CD14-positive monocyte (primary cell): Measurements from ENCODE around the gene NOXRED1. TPM values are rescaled to one million over a fixed set of nuclear protein-coding genes. Genes with fewer than 3 reads are reported as not detected.
"Not testable (repeated sequence)": the region's sequence is repeated elsewhere in the genome, so short reads cannot be mapped to it uniquely, and the experiment has no call there.

Experiments
- DNase-seq, 3 donors: peaks; one replicate each; pipeline ENCODE4 v3.0.0-alpha.2; 2011 to 2022
- H2AFZ ChIP-seq: 2 replicates; pipeline ENCODE4 v1.6.0; 2012; ENCODE audit warnings: mild to moderate bottlenecking, low read depth, low read length, inconsistent platforms; ENCODE audit not compliant: insufficient read depth, poor library complexity, severe bottlenecking
- H3K27ac ChIP-seq, 2 donors: 1 replicate in 1 of 2; 2 replicates in 1 of 2; pipeline ENCODE4 v1.5.1; 2012 to 2013; ENCODE audit warnings: low read length in 2 of 2, control low read depth in 1 of 2, inconsistent platforms in 1 of 2, low read depth in 1 of 2, mild to moderate bottlenecking in 1 of 2
- H3K27me3 ChIP-seq, 2 donors: one replicate each; pipeline versions ENCODE4 v1.6.0 to v1.6.1; 2011 to 2013; ENCODE audit warnings: low read length in 2 of 2; ENCODE audit not compliant: control insufficient read depth in 2 of 2, insufficient read depth in 2 of 2
- H3K36me3 ChIP-seq, 2 donors: replicated peaks in 1 of 2; 1 replicate in 1 of 2; 2 replicates in 1 of 2; pipeline versions ENCODE4 v1.5.1 to v1.6.1; 2012 to 2013; ENCODE audit warnings: low read length in 2 of 2, control low read depth in 1 of 2, inconsistent platforms in 1 of 2, mild to moderate bottlenecking in 1 of 2; ENCODE audit not compliant: insufficient read depth in 2 of 2, control insufficient read depth in 1 of 2
- H3K4me1 ChIP-seq, 2 donors: 1 replicate in 1 of 2; 2 replicates in 1 of 2; pipeline versions ENCODE4 v1.5.1 to v1.6.1; 2012 to 2013; ENCODE audit warnings: low read length in 2 of 2, control low read depth in 1 of 2, inconsistent platforms in 1 of 2, mild to moderate bottlenecking in 1 of 2, moderate library complexity in 1 of 2; ENCODE audit not compliant: insufficient read depth in 2 of 2, control insufficient read depth in 1 of 2
- H3K4me2 ChIP-seq: replicated peaks from 2 replicates; pipeline ENCODE3; 2012; ENCODE audit warnings: low read length, moderate library complexity, mild to moderate bottlenecking; ENCODE audit not compliant: poor library complexity, severe bottlenecking; ENCODE audit errors: extremely low read depth
- H3K4me3 ChIP-seq, 3 experiments: fragments of 200-600 bp in 1 of 3; sonication (generic) in 1 of 3; replicated peaks in 1 of 3; 1 replicate in 2 of 3; 2 replicates in 1 of 3; pipeline ENCODE4 v1.5.1; 2011 to 2013; ENCODE audit warnings: low read length in 3 of 3, mild to moderate bottlenecking in 3 of 3, control low read depth in 2 of 3, low read depth in 2 of 3, inconsistent platforms in 1 of 3, moderate library complexity in 1 of 3
- H3K79me2 ChIP-seq: 2 replicates; pipeline ENCODE4 v1.6.0; 2012; ENCODE audit warnings: mild to moderate bottlenecking, control low read depth, inconsistent platforms, low read length, moderate library complexity; ENCODE audit not compliant: insufficient read depth
- H3K9ac ChIP-seq: 2 replicates; pipeline ENCODE4 v1.6.0; 2017; ENCODE audit warnings: low read length, mild to moderate bottlenecking; ENCODE audit not compliant: insufficient read depth, poor library complexity, severe bottlenecking
- H3K9me3 ChIP-seq, 2 donors: replicated peaks in 1 of 2; 1 replicate in 1 of 2; 2 replicates in 1 of 2; pipeline versions ENCODE4 v1.5.1 to v1.6.1; 2012 to 2013; ENCODE audit warnings: low read length in 2 of 2, control low read depth in 1 of 2; ENCODE audit not compliant: control insufficient read depth in 1 of 2, insufficient read depth in 1 of 2
- H4K20me1 ChIP-seq: 2 replicates; pipeline ENCODE4 v1.6.0; 2012; ENCODE audit warnings: mild to moderate bottlenecking, low read length, control low read depth, moderate library complexity; ENCODE audit not compliant: insufficient read depth
- H3K27ac Mint-ChIP-seq, 7 donors: one replicate each; pipeline ENCODE4 v1.8.0; 2020; ENCODE audit warnings: mild to moderate bottlenecking in 7 of 7, mixed read lengths in 7 of 7, moderate library complexity in 6 of 7, inconsistent platforms in 2 of 7
- H3K27me3 Mint-ChIP-seq, 3 donors: one replicate each; pipeline ENCODE4 v1.8.0; 2021 to 2022; ENCODE audit warnings: low read depth in 3 of 3, mild to moderate bottlenecking in 3 of 3, mixed read lengths in 3 of 3, moderate library complexity in 3 of 3, inconsistent platforms in 1 of 3
- H3K36me3 Mint-ChIP-seq, 2 donors: one replicate each; pipeline ENCODE4 v1.8.0; 2020; ENCODE audit warnings: mixed read lengths in 2 of 2, inconsistent platforms in 1 of 2, mild to moderate bottlenecking in 1 of 2
- H3K4me1 Mint-ChIP-seq: one replicate; pipeline ENCODE4 v1.8.0; 2020; ENCODE audit warnings: mild to moderate bottlenecking, mixed read lengths
- H3K4me3 Mint-ChIP-seq, 2 donors: one replicate each; pipeline ENCODE4 v1.8.0; 2020; ENCODE audit warnings: mild to moderate bottlenecking in 2 of 2, mixed read lengths in 2 of 2, moderate library complexity in 1 of 2
- H3K9me3 Mint-ChIP-seq, 7 donors: one replicate each; pipeline ENCODE4 v1.8.0; 2020 to 2022; ENCODE audit warnings: mixed read lengths in 7 of 7, mild to moderate bottlenecking in 6 of 7, moderate library complexity in 6 of 7, inconsistent platforms in 2 of 7
- CTCF ChIP-seq: fragments of 200-600 bp; IDR thresholded peaks from one replicate; pipeline ENCODE4 v1.8.0; 2022; ENCODE audit warnings: antibody characterized with exemption, mild to moderate bottlenecking
- WGBS: methylation state at CpG from one replicate; pipeline ENCODE4 v1.1.5; 2013; ENCODE audit warnings: missing lambda C conversion rate; ENCODE audit not compliant: insufficient coverage; 5-methylcytosine and 5-hydroxymethylcytosine counted together
- intact Hi-C, 2 donors: fragments of 100-400 bp; cut with micrococcal nuclease; formaldehyde crosslinking; loops; one replicate each; pipeline versions ENCODE4 v1.15.0 to v1.15.1; 2023
- polyA plus RNA-seq, 3 donors: library from polyadenylated mRNA; depleted of rRNA in 1 of 3; unstranded in 2 of 3; stranded (reverse) in 1 of 3; fragments of 300-500 nt in 2 of 3; fragments of >200 nt in 1 of 3; fragmentation: Illumina TruSeq in 2 of 3; gene quantifications; 1 replicate in 2 of 3; 2 replicates in 1 of 3; pipeline ENCODE4 v1.2.3, GENCODE V29; 2012 to 2021

Gene NOXRED1
- polyA plus RNA-seq, 3 donors = 0.39 TPM; not detected in 2

GRCh38 chr14:77421201-77421600, 2.1 kb downstream of the NOXRED1 start:
- no peaks in the 10 kb centered on the region for H4K20me1 ChIP-seq
- intact Hi-C loops = no loop called here
- peaks cover 34 to 59% of the 10 kb centered on the region in 2 donors for H3K36me3 ChIP-seq
- no CpG with 5 or more reads among the region's 2 CpGs for WGBS
- H3K4me1 ChIP-seq = peaks cover 0 to 7% of the 10 kb centered on the region in 2 donors
- H3K4me1 Mint-ChIP-seq = peaks cover 8% of the 10 kb centered on the region
- peaks cover 19 to 24% of the 10 kb centered on the region in 2 donors for H3K9me3 ChIP-seq
- no peaks in the 10 kb centered on the region for H3K79me2 ChIP-seq
- H3K27ac ChIP-seq = no peak overlapping the region
- TF ChIP-seq CTCF = no peak
- no peaks in the 10 kb centered on the region for H3K27me3 Mint-ChIP-seq
- H3K27ac Mint-ChIP-seq = no peak overlapping the region
- H3K9ac ChIP-seq = no peak overlapping the region
- H3K4me2 ChIP-seq = no peak overlapping the region
- H3K4me3 ChIP-seq = no peak overlapping the region
- H3K36me3 Mint-ChIP-seq = peaks cover 42 to 53% of the 10 kb centered on the region in 2 donors
- H3K9me3 Mint-ChIP-seq = peaks cover 10 to 28% (median 20%) of the 10 kb centered on the region in 7 donors
- H2AFZ ChIP-seq = no peak overlapping the region
- H3K27me3 ChIP-seq = no peaks in the 10 kb centered on the region
- H3K4me3 Mint-ChIP-seq = no peak overlapping the region
- no peak for DNase-seq

GRCh38 chr14:77416836-77417235, 6.5 kb downstream of the NOXRED1 start:
- no peak for TF ChIP-seq CTCF
- Histone ChIP-seq H3K27me3 (no peaks in the 10 kb centered on the region), H3K9me3 (peaks cover 19 to 24% of the 10 kb centered on the region in 2 donors), H3K9ac (no peak overlapping the region), H3K27ac (peak overlapping the region in 1 of 2 donors; percentile 31), H3K4me2 (no peak overlapping the region), H3K4me3 (peak overlapping the region in 1 of 3 experiments; percentile 20), H3K4me1 (peaks cover 0 to 7% of the 10 kb centered on the region in 2 donors), H3K36me3 (peaks cover 5 to 16% of the 10 kb centered on the region in 2 donors), H3K79me2 (no peaks in the 10 kb centered on the region), H2AFZ (no peak overlapping the region), H4K20me1 (no peaks in the 10 kb centered on the region)
- H3K27ac Mint-ChIP-seq = peak overlapping the region in 1 of 7 donors; percentile 5
- no peak for DNase-seq
- H3K36me3 Mint-ChIP-seq = peaks cover 8 to 14% of the 10 kb centered on the region in 2 donors
- H3K9me3 Mint-ChIP-seq = peaks cover 13 to 27% (median 20%) of the 10 kb centered on the region in 7 donors
- intact Hi-C loops = no loop called here
- H3K4me3 Mint-ChIP-seq = peak overlapping the region in 1 of 2 donors; percentile 54
- no CpG with 5 or more reads among the region's 8 CpGs for WGBS
- no peaks in the 10 kb centered on the region for H3K27me3 Mint-ChIP-seq
- H3K4me1 Mint-ChIP-seq = peaks cover 14% of the 10 kb centered on the region

- H3K9ac ChIP-seq, H3K4me3 ChIP-seq, H3K79me2 ChIP-seq, H3K27me3 ChIP-seq, H3K36me3 ChIP-seq, H3K36me3 Mint-ChIP-seq, H3K27me3 Mint-ChIP-seq, H3K27ac ChIP-seq, H2AFZ ChIP-seq, DNase-seq, H3K4me1 ChIP-seq, intact Hi-C loops, H3K4me2 ChIP-seq, H3K4me3 Mint-ChIP-seq, H4K20me1 ChIP-seq: not testable (repeated sequence)
- peaks cover 14% of the 10 kb centered on the region for H3K4me1 Mint-ChIP-seq
- no CpG with 5 or more reads among the region's 3 CpGs for WGBS
- peak overlapping the region in 1 of 7 donors; percentile 41 for H3K27ac Mint-ChIP-seq
- peaks cover 19 to 24% of the 10 kb centered on the region in 2 donors for H3K9me3 ChIP-seq
- H3K9me3 Mint-ChIP-seq = peaks cover 13 to 27% (median 20%) of the 10 kb centered on the region in 7 donors
Observed at GRCh38 chr14:77416098-77416497, 7.2 kb downstream of the NOXRED1 start.
